Urothelium cell line (cell line): ENCODE measurements around the gene ATE1.
"Not testable (repeated sequence)": the region's sequence is repeated elsewhere in the genome, so short reads cannot be mapped to it uniquely, and the experiment has no call there.

Experiments used
- DNase-seq: peaks from one replicate; pipeline ENCODE4 v3.0.0; 2011; ENCODE audit warnings: low spot score, mixed read lengths
- FAIRE-seq: peaks from 2 replicates; lab custom pipeline; 2011; peaks lifted over from hg19 to GRCh38; lab: Jason Lieb, UNC

The ATE1 gene

GRCh38 chr10:121930268-121931085 lies 2.6 kb upstream of the ATE1 start:
- not testable (repeated sequence) for FAIRE-seq, DNase-seq

- DNase-seq, FAIRE-seq: not testable (repeated sequence)
These were observed 1.9 kb upstream of the ATE1 start for GRCh38 chr10:121929585-121930267.

GRCh38 chr10:121928528-121928884 lies 675 bp upstream of the ATE1 start:
- DNase-seq (peak; percentile 16), FAIRE-seq (no peak)

GRCh38 chr10:121927318-121927840 lies 452 bp downstream of the ATE1 start:
- no peak for FAIRE-seq
- DNase-seq = peak; percentile 64

GRCh38 chr10:121926671-121927317 lies 1.0 kb downstream of the ATE1 start:
- no peak for DNase-seq
- FAIRE-seq = no peak

- DNase-seq (no peak), FAIRE-seq (no peak)
These were observed 1.7 kb downstream of the ATE1 start for GRCh38 chr10:121926157-121926556.

GRCh38 chr10:121921238-121921931 lies 6.4 kb downstream of the ATE1 start:
- no peak for FAIRE-seq
- no peak for DNase-seq

GRCh38 chr10:121919666-121920065 lies 8.2 kb downstream of the ATE1 start:
- DNase-seq (no peak), FAIRE-seq (no peak)

- FAIRE-seq, DNase-seq: not testable (repeated sequence)
These were observed 9.0 kb downstream of the ATE1 start for GRCh38 chr10:121918800-121919199.

GRCh38 chr10:121914661-121915060 lies 13.2 kb downstream of the ATE1 start:
- no peak for FAIRE-seq
- no peak for DNase-seq

- no peak for FAIRE-seq
- no peak for DNase-seq
These were observed 16.5 kb downstream of the ATE1 start for GRCh38 chr10:121911421-121911697.

GRCh38 chr10:121910673-121911420 lies 17.0 kb downstream of the ATE1 start:
- FAIRE-seq = no peak

GRCh38 chr10:121904888-121905287 lies 22.9 kb downstream of the ATE1 start:
- no peak for DNase-seq
- FAIRE-seq = no peak

More at GRCh38 chr10:121910673-121911420, 17.0 kb downstream of the ATE1 start:
- no peak for DNase-seq

GRCh38 chr10:121900443-121901174 lies 27.2 kb downstream of the ATE1 start:
- DNase-seq (peak; percentile 43), FAIRE-seq (no peak)

GRCh38 chr10:121899727-121900126 lies 28.1 kb downstream of the ATE1 start:
- no peak for FAIRE-seq
- DNase-seq = no peak

- DNase-seq (no peak), FAIRE-seq (no peak)
These were observed 36.7 kb downstream of the ATE1 start for GRCh38 chr10:121891103-121891502.

- DNase-seq (no peak), FAIRE-seq (no peak)
These were observed 38.6 kb downstream of the ATE1 start for GRCh38 chr10:121889212-121889611.

GRCh38 chr10:121886997-121887622 lies 40.7 kb downstream of the ATE1 start:
- DNase-seq (peak; percentile 64), FAIRE-seq (no peak)

GRCh38 chr10:121886181-121886580 lies 41.6 kb downstream of the ATE1 start:
- peak; percentile 23 for FAIRE-seq
- DNase-seq = no peak
